Measurements from ENCODE around the gene OMA1. TPM values are rescaled to one million over a fixed set of nuclear protein-coding genes. Genes with fewer than 3 reads are reported as not detected.
A peak's percentile ranks its signal among the peaks of the same experiment; 100 is the strongest.
"Not testable (repeated sequence)": the region's sequence is repeated elsewhere in the genome, so short reads cannot be mapped to it uniquely, and the experiment has no call there.

OMA1 gene
- total and polyA plus RNA-seq, 8 donors = 20.5 to 28.3 (median 26.0) TPM

- H3K4me1 ChIP-seq = peaks cover 24 to 33% of the 10 kb centered on the region in 2 donors
- H3K27me3 ChIP-seq = no peaks in the 10 kb centered on the region
- DNase-seq (no peak), ATAC-seq (peak; percentile 35)
- intact Hi-C loops (cut with DNase I) = no loop called here
- no peaks in the 10 kb centered on the region for H3K36me3 ChIP-seq
- H3K4me3 ChIP-seq = no peak overlapping the region
- TF ChIP-seq CTCF (IDR thresholded peaks at IDR 0.05) = no peak
- H3K9me3 ChIP-seq = no peaks in the 10 kb centered on the region
- peak overlapping the region; percentile 69 to 84 for H3K27ac ChIP-seq
These were observed 38.6 kb upstream of the OMA1 start for GRCh38 chr1:58585166-58585565.

DNA sequence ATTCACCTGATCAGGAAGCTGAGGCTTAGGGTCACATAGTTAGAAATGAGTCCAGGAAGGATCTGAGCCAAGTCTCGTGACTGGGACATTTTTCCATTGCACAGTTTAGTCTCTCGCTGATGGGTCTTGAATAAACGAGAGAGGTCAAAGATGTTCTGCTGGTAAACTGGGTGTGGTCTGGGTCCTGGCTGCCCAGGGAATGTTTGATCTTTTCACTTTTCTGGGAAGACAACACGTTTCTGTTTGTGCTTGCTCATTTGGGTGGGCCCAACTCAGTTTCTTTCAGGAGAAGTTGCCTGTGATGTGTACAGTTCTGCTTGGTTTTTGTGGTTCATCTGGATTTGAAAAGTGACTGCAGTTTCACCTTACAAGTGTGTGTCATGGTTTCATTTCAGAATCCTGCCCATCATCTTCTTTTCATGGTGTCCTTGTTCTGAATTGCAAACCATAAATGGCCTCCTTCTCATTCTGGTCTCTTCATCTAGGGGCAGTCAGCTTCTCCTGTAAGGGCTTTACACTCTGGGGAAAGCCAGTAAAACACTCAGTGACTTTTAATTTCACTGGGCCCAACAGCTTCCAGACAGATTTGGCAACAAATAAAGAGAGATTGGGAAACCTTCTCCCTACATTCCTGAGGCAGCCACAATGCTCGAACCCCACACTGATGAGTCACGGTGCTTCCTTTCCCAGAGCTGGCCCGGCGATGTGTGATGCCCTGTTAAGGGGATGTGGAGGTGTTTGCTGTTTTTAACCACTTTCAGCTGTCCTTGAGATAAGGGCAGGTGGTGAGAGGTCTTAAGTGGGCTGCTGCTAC is 37.8 kb upstream of the OMA1 start:
- no peak for TF ChIP-seq CTCF (IDR thresholded peaks at IDR 0.05)
- Histone ChIP-seq H3K27ac (peak overlapping the region; percentile 69 to 84), H3K9me3 (no peaks in the 10 kb centered on the region), H3K27me3 (no peaks in the 10 kb centered on the region), H3K4me1 (peaks cover 24 to 33% of the 10 kb centered on the region in 2 donors), H3K4me3 (peak overlapping the region in 1 of 2 donors; percentile 5), H3K36me3 (no peaks in the 10 kb centered on the region)
- peak; percentile 89 for ATAC-seq
- peak in 3 of 4 donors; percentile 75 to 85 (median 83) for DNase-seq
- intact Hi-C loops (cut with DNase I) = no loop called here

DNA sequence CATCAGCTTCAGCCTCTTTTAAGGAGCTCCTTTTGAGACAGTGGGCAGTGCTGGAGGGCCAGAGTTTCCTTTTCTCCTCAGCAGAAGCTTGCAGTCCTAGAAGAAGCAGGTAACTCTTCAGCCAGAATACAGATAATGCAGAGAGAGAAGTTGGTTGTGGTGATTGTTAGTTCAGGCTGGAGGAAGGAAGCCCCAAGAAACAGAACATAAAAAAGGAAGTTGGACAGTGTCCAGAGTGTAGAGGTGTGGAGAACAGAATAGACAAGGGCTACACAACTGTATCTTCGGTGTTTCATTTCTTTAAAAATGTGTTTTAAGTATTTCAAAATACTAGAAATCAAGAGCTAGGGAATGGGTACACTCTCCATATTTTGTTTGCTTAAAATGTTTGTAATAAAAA is 37.0 kb upstream of the OMA1 start:
- no peak for DNase-seq
- intact Hi-C loops (cut with DNase I) = no loop called here
- Histone ChIP-seq H3K27ac (peak overlapping the region; percentile 69 to 84), H3K4me1 (peaks cover 24 to 32% of the 10 kb centered on the region in 2 donors), H3K27me3 (no peaks in the 10 kb centered on the region), H3K36me3 (no peaks in the 10 kb centered on the region), H3K4me3 (peak overlapping the region in 1 of 2 donors; percentile 5), H3K9me3 (no peaks in the 10 kb centered on the region)
- no peak for TF ChIP-seq CTCF (IDR thresholded peaks at IDR 0.05)
- ATAC-seq = no peak

DNA sequence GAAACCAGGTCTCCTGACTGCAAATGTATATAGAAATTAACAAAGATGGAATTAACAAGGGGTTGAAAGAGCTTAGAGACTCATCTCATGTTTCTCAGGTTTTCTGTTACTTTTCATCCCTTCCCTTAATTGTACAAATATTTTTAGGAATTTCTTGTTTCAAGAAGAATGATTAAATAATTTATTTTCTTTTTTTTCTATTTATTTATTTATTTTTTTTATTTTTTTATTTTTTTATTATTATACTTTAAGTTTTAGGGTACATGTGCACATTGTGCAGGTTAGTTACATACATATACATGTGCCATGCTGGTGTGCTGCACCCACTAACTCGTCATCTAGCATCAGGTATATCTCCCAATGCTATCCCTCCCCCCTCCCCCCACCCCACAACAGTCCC is 35.6 kb upstream of the OMA1 start:
- H3K4me3 ChIP-seq; H3K27me3 ChIP-seq; H3K27ac ChIP-seq; ATAC-seq; DNase-seq; intact Hi-C loops (cut with DNase I); H3K36me3 ChIP-seq; H3K9me3 ChIP-seq: not testable (repeated sequence)
- H3K4me1 ChIP-seq = peaks cover 28 to 43% of the 10 kb centered on the region in 2 donors

- Histone ChIP-seq H3K27ac (no peak overlapping the region), H3K36me3 (no peaks in the 10 kb centered on the region), H3K27me3 (peaks cover 0 to 10% of the 10 kb centered on the region in 2 donors), H3K4me1 (peaks cover 28 to 48% of the 10 kb centered on the region in 2 donors), H3K9me3 (no peaks in the 10 kb centered on the region), H3K4me3 (no peak overlapping the region)
- DNase-seq (no peak), ATAC-seq (no peak)
- intact Hi-C loops (cut with DNase I) = no loop called here
- TF ChIP-seq CTCF (IDR thresholded peaks at IDR 0.05) = no peak
These were observed 35.1 kb upstream of the OMA1 start for GRCh38 chr1:58581641-58582040.
